Measurements from ENCODE around the gene CDK11B.

CDK11B gene

DNA sequence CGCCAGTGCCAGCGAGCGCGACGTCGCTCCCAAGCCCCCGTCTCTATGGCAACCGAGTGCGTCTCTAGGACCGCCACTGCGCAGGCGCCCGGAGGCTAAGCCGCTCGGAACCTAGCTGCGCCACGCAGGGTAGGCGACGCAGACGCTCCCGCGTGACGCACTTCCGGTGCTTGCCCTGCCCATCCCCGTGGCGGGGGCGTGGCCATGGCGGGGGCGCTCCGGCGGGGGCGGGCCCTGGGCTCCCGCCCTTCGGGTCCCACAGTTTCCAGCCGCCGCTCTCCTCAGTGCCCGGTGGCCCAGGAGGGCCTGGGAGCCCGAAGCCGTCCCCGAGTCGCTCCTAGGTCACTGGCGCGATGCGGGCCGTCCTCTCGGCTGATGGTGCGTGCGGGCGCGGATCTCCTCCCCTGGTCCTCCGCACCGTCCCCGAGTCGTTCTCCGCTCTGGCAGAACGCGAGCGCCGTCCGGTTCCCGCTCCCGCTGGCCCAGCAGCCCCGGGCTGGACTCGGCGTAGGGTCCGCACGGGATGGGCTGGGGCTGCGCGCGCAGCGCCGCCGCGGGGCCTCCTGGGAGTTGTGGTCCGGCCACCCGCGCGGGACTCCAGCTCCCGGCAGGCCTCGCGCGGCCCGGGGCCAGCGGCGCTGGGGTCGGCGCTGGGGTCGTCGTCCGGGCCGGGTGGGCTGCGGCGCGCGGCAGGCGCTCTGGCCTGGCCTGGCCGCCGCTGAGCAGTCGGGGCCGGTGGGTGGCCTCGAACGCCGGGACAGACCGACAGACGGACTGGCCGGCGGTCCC lies 43.4 kb downstream of the CDK11B start, which contains the start of gene MIB2:
Gene MIB2, plus strand, starts transcription at position 245 of the 789 bp plus-strand sequence. CDS start 7,953 bp downstream, outside the sequence.
- peak; percentile 99 for DNase-seq (ENCODE audit: low spot score)

DNA sequence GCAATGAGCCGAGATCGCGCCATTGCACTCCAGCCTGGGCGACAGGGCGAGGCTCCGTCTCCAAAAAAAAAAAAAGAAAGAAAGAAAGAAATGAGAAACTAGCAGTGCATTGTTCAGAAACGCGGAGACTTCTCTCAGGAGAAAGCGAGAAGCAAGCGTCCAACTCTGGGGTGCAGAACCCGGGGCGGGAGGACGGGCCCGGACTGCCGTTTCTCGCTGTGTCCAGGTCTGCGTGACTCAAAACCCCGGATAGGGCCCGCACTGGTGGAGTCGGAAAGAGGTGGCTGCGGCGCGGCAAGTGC lies 43.9 kb downstream of the CDK11B start:
- no peak for DNase-seq (ENCODE audit: low spot score)

GRCh38 chr1:1614204-1614953 lies 44.4 kb downstream of the CDK11B start:
- DNase-seq (ENCODE audit: low spot score): no peak

- no peak for DNase-seq (ENCODE audit: low spot score)
These were observed 45.2 kb downstream of the CDK11B start for GRCh38 chr1:1613509-1614082.

- no peak for DNase-seq (ENCODE audit: low spot score)
These were observed 46.8 kb downstream of the CDK11B start for GRCh38 chr1:1612104-1612400.

DNA sequence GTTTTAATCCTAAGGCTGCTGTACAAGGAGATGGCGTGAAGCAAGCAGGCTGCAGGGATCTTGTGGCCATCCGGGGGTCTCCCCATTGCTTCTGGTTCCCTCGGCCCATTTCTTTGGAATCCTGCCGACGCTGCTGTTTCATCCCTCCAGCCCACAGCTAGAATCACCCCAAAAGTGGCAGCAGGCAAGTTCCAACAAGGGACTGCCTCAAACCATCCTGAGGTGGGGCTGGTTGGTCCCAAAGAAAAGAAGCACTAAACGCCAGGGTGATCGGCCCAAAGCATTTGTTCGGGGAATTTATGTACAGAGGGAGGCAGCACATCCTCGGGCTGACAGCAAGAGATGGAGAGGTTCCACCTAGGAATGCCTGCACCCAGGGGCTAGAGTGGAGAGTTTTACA lies 48.0 kb downstream of the CDK11B start:
- no peak for DNase-seq (ENCODE audit: low spot score)

DNA sequence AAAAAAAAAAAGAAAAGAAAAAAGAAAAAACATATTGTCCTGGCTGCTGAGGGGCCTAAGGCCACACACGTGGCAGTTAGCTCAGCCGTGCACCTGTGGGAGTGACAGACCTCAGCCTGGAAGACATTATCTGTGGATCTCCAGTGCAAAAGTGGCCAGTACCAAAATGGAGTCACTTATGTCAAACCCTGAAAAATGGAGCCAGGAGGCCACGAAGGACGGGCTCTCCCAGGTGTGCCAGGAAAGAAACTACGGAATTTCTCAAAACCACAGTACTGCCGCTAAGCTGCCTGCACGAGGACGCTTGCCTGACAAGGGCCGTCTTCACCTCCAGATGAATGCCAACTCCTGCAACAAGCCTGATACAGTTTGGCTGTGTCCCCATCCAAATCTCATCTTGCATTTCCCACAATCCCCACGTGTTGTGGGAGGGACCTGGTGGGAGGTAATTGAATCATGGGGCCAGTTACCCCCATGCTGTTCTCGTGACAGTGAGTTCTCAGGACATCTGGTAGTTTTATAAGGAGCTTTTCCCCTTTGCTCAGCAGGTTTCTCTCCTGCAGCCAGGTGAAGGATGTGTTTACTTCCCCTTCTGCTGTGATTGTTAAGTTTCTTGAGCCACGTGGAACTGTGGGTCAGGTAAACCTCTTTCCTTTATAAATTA lies 48.9 kb downstream of the CDK11B start:
- no peak for DNase-seq (ENCODE audit: low spot score)

DNA sequence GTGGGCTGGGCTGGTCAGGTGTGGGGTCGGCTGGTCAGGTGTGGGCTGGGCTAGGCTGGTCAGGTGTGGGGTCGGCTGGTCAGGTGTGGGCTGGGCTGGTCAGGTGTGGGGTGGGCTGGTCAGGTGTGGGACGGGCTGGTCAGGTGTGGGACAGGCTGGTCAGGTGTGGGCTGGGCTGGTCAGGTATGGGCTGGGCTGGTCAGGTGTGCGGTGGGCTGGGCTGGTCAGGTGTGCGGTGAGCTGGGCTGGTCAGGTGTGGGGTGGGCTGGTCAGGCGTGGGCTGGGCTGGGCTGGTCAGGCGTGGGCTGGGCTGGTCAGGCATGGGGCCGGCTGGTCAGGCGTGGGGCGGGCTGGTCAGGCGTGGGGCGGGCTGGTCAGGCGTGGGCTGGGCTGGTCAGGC lies 52.6 kb downstream of the CDK11B start:
- no peak for DNase-seq (ENCODE audit: low spot score)

DNA sequence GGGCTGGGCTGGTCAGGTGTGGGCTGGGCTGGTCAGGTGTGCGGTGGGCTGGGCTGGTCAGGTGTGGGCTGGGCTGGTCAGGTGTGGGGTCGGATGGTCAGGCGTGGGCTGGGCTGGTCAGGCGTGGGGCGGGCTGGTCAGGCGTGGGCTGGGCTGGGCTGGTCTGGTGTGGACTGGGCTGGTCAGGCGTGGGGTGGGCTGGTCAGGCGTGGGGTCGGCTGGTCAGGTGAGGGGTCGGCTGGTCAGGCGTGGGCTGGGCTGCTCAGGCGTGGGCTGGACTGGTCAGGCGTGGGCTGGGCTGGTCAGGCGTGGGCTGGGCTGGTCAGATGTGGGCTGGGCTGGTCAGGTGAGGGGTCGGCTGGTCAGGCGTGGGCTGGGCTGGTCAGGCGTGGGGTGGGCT lies 53.1 kb downstream of the CDK11B start:
- no peak for DNase-seq (ENCODE audit: low spot score)

DNA sequence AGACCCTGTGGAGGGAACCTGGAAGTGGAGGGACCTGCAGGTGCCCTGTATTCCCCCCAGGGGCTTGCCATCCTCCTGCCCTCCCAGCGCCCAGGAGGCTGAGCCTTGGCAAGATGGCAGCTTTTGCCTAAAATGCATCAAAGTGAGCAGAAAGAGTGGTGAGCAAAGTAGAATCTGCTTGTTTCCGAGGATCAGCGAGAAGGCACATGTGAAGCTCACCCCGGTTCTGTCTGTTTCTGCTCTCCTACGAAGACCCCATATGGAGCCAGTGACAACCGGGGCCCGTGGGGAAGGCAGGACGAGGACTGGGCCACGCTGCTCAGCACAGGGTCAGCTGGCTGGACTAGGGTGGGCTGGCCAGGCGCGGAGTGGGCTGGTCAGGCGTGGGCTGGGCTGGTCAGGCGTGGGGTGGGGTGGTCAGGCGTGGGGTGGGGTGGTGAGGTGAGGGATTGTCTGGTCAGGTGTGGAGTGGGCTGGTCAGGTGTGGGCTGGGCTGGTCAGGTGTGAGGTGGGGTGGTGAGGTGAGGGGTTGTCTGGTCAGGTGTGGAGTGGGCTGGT lies 53.7 kb downstream of the CDK11B start:
- no peak for DNase-seq (ENCODE audit: low spot score)

DNA sequence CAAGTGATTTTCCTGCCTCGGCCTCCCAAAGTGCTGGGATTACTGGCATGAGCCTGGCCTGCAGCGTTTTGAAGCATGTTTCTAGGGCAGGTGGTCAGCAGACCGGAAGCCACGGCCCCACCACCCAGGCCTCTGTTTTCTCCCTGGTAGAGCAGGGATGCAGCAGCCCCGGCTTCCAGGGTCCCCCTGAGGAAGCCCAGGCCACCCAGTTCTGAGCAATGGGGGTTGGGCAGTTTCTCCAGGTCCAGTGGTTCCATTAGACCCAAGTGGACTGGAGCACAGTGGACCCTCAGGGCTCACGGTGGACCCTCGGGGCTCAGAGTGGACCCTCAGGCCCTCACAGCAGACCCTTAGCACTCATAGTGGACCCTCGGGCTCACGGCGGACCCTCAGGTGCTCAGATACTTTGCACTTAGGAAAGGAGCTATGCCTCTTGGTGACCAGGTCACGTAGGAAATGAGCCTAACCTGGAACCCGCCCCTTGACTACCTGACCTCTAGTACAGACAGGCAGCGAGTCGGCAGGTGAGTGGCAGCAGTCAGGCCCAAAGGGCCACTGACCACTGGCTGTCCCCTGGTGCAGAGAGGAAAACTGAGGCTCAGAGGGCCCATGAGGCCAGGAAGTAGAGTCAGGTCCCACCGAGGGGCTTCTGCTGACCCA lies 54.3 kb downstream of the CDK11B start:
- DNase-seq (ENCODE audit: low spot score): no peak

GRCh38 chr1:1603671-1604373 lies 55.0 kb downstream of the CDK11B start:
- DNase-seq (ENCODE audit: low spot score): no peak

- DNase-seq (ENCODE audit: low spot score): no peak
These were observed 55.8 kb downstream of the CDK11B start for GRCh38 chr1:1602968-1603506.

DNA sequence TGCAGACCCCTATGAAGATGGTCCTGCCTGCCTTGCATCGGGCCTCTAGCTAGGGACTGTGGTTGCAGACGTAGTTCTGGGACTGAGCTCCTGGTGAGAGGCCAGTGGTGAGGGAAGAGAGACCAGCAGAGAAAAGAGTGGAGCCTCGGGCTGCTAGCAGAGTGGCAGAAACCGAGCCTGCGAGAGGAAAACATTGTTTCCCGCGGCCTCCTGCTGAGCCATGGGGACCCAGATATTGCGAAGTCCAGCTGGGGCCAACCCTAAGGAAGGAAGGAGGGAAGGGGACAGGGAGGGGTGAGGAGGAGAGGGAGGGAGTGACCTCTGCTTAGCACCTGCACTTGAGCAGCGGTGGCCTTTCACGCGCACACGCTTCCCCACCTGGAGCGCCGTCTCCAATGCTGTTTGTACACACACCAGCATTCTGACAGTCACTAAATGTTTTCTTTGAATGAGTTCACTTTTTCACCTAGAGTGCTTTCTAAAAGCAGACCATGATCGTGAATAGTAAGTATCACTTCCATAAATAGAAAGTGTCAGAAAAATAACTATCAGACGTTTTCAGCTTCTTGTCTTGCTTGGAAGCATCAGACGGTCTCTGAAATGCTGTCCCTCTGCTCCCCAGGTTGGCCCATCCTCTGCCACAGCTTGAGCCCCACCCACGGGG lies 56.4 kb downstream of the CDK11B start:
- DNase-seq (ENCODE audit: low spot score): no peak

DNA sequence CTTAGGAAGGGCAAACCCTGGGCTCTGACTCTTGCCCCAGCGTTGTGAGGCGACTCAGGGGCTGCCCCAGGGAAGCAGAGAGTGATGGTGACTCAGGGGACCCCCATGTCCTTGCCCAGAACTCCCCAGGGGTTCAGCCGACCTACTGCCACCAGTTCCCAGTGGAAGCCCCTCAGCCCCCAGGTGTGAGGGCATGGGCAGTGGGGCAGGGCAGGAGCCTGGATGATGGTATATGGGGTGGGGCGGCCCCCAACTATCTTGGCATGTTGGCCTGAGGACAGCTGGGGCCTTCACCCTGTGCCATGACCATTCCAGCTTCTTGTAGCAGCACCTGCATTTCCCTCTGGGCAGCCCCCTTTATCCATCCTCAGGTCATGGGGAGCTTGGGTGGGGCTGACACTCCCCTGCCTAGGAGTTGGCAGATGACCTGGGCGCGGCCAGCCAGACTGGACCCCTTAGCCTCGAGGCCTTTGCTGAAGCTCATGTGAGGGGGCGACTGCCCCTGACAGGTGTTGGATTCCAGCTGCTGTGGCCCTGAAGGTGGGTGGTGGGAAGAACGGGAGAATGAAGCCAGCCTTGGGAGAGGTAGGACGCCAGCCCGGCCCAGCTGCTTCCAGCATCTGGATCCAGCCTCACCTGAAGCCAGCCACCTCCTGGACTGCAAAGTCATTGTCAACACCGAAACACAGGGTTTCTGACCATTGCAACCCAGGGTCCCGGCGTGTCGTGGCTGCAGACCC lies 57.1 kb downstream of the CDK11B start:
- no peak for DNase-seq (ENCODE audit: low spot score)

DNA sequence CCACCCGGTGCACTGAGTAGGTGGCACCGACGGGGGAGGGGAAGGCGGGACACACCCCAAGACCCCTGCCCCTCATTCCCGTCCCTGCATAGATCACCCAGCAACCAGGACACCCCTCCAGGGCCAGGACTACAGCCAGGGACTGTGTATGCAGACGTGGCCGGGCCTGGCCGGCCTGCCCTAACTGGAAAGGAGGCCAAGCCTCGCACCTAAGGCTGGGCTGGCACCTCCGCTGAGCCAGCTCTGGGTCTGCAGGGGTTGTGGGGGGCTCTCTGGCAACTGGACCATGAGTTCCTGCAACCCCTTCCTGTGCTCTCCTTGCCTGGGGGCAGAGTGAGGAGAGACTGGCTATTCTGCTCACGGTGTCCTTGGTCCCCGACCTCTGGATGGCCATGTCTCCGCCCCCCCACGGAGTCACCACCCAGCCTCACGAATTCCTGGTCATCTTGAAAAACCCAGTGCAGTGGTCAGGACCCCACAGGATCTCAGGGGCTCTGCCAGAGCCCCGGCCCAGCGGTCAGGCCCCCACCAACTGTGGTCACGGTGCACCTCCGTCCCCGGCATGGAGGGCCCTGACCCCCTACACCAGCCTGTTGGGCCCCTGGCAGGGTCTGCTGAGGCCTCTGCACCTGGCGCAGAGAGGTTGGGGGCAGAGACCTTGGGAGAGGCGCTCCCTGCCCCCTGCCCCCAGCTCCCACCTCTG lies 57.8 kb downstream of the CDK11B start:
- DNase-seq (ENCODE audit: low spot score): no peak

DNA sequence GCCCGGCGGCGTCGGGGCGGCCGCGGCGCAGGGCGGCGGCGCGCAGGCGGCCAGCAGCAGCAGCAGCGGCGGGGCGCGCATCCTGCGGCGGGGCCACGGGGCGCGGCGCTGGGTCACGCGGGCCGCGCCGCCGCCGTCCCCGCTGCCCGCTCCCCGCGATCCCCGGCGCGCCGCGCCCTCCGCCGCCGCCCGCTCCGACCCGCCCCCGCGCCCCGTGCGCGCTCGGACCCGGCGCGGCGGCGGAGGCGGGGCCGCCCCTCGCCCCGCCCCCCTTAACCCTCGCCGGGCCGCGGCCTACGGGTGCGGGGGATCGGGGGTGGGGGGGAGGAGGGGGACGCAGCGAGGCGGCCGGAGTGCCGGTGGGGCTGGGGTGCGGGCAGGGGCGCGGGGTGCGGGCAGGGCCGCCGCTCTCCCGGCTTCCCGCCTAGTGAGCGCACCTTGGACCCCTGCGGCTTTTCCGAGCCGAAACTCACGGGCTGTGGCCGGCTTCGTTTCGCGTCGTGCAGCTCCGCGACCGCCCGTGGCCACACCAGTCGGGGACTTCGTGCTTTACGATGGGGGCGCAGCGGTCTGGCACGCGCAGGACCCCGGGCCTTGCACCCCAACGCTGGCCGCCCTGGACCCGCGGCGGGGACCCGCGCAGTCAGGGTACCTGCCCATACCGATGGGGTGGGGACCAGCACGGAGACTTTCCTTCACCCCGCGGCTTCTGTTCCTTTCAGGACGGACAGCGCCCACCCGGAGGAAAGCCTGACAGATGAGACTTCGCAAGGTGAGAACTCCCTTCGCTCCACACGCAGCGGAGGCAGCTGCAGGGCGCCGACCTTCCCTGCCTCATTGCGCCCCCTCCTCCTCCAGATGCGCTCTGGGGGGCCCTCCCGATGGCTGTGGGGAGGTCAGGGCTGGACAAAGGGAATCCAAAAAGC lies 58.6 kb downstream of the CDK11B start, which contains the start of gene FNDC10:
Gene FNDC10, minus strand, starts transcription at position 201 of the 926 bp plus-strand sequence. Its CDS starts 120 bp downstream, at position 81.
- no peak for DNase-seq (ENCODE audit: low spot score)
